ENCODE data around the gene CKAP2. TPM values are rescaled to one million over a fixed set of nuclear protein-coding genes. Genes with fewer than 3 reads are reported as not detected.
A peak's percentile ranks its signal among the peaks of the same experiment; 100 is the strongest.

CKAP2 gene
- total RNA-seq, 6 experiments from 2014 or later = 2.1 to 7.2 (median 4.3) TPM

DNA sequence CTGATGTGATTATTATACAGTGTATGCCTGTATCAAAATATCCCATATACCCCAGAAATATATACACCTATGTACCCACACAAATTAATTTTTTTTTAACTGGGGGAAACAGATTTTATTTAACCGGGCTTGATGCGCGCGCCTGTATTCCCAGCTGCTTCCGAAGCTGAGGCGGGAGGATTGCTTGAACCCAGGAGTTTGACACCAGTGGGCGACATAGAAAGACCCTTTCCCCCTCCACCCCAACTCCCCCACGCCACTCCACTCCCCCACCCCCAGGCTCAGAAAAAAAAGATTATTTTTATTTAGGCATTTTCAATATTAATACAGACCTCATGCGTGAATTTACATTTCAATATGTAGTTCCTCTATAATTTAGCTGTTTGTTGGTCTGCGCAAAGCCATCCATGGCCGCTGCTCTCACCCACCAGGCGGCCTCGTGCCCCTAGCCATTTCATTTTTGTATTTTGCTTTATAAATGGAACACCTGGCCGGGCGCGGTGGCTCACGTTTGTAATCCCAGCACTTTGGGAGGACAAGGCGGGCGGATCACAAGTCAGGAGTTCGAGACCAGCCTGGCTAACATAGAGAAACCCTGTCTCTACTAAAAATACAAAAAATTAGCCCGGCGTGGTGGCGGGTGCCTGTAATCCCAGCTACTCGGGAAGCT lies 4.0 kb upstream of the CKAP2 start:
- H3K4me3 ChIP-seq = no peak overlapping the region

GRCh38 chr13:52452470-52452869 lies 2.8 kb upstream of the CKAP2 start:
- Histone ChIP-seq H3K4me3 (no peak overlapping the region), H3K9me3 (no peaks in the 10 kb centered on the region), H3K27me3 (no peaks in the 10 kb centered on the region), H3K4me1 (peaks cover 0 to 21% (median 7%) of the 10 kb centered on the region in 4 donors), H3K36me3 (no peaks in the 10 kb centered on the region), H3K27ac (no peak overlapping the region)
- TF ChIP-seq CTCF (IDR thresholded peaks at IDR 0.05) (no peak), POLR2A (IDR thresholded peaks at IDR 0.05) (no peak)
- 77% methylated on average over 2 of the region's 2 CpGs for WGBS (ENCODE audit: insufficient coverage, low coverage, low lambda C conversion rate, missing lambda C conversion rate)
- intact Hi-C loops (cut with DNase I) = loop anchor here (5.0 kb wide), 1 partner anchor 110 kb away; no protein-coding TSS in a partner anchor
- DNase-seq (no peak), ATAC-seq (no peak)

More for the DNA sequence above, 4.0 kb upstream of the CKAP2 start:
- 91% methylated on average over 23 of the region's 24 CpGs for WGBS (ENCODE audit: insufficient coverage, low coverage, low lambda C conversion rate, missing lambda C conversion rate)
- no peak for TF ChIP-seq CTCF (IDR thresholded peaks at IDR 0.05)
- no peaks in the 10 kb centered on the region for H3K36me3 ChIP-seq
- peaks cover 0 to 15% (median 7%) of the 10 kb centered on the region in 4 donors for H3K4me1 ChIP-seq
- H3K9me3 ChIP-seq = no peaks in the 10 kb centered on the region
- intact Hi-C loops (cut with DNase I) = loop anchor here (5.0 kb wide), 1 partner anchor 109 kb away; no protein-coding TSS in a partner anchor
- DNase-seq (no peak), ATAC-seq (no peak)
- no peak overlapping the region for H3K27ac ChIP-seq
- no peaks in the 10 kb centered on the region for H3K27me3 ChIP-seq

DNA sequence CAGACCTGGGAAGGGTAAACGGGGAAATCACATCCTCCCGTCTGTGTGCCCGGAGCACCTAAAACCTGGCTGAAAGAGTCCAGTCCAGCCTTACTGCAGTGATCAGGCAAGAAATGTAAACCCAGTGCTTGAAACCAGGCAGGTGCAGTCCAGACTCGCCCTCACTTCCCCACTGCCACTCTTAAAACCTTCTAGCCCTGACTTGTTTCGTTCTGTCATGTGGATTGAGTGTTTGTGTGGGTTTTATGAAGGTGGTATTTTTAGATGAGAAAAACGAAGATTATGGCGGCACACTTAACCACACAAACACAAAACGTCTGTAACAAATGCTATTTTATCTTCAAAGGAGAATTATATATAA lies 839 bp upstream of the CKAP2 start:
- Histone ChIP-seq H3K36me3 (no peaks in the 10 kb centered on the region), H3K27ac (peak overlapping the region; percentile 71 to 84 (median 82)), H3K4me3 (peak overlapping the region; percentile 65 to 76 (median 66)), H3K4me1 (peaks cover 0 to 14% (median 3%) of the 10 kb centered on the region in 4 donors), H3K9me3 (no peaks in the 10 kb centered on the region), H3K27me3 (no peaks in the 10 kb centered on the region)
- no peak for ATAC-seq
- 3% methylated on average over 8 of the region's 8 CpGs for WGBS (ENCODE audit: insufficient coverage, low coverage, low lambda C conversion rate, missing lambda C conversion rate)
- intact Hi-C loops (cut with DNase I) = loop anchor here (5.0 kb wide), 1 partner anchor 112 kb away; no protein-coding TSS in a partner anchor
- TF ChIP-seq CTCF (IDR thresholded peaks at IDR 0.05) = no peak
- no peak for TF ChIP-seq POLR2A (IDR thresholded peaks at IDR 0.05)
- no peak for DNase-seq

- TF ChIP-seq POLR2A (IDR thresholded peaks at IDR 0.05) = no peak
- no peak for TF ChIP-seq CTCF (IDR thresholded peaks at IDR 0.05)
- ATAC-seq (peak; percentile 58 to 72 (median 66)), DNase-seq (peak; percentile 78 to 84 (median 80))
- Histone ChIP-seq H3K27ac (peak overlapping the region; percentile 71 to 84 (median 82)), H3K27me3 (no peaks in the 10 kb centered on the region), H3K36me3 (no peaks in the 10 kb centered on the region), H3K9me3 (no peaks in the 10 kb centered on the region), H3K4me3 (peak overlapping the region; percentile 65 to 76 (median 66)), H3K4me1 (peaks cover 0 to 14% (median 3%) of the 10 kb centered on the region in 4 donors)
- 0% methylated on average over 13 of the region's 37 CpGs for WGBS (ENCODE audit: insufficient coverage, low coverage, low lambda C conversion rate, missing lambda C conversion rate)
- intact Hi-C loops (cut with DNase I) = no loop called here
Measured at GRCh38 chr13:52455677-52456041, 381 bp downstream of the CKAP2 start.
